ENCODE data around the gene ATRIP.
"Not testable (repeated sequence)": the region's sequence is repeated elsewhere in the genome, so short reads cannot be mapped to it uniquely, and the experiment has no call there.

ATRIP gene

GRCh38 chr3:48459331-48459730 is 12.8 kb downstream of the ATRIP start:
- Histone ChIP-seq H3K27ac (ENCODE audit: low read depth, low read length, poor library complexity, severe bottlenecking) (no peak overlapping the region), H3K4me3 (ENCODE audit: low read depth, low read length, poor library complexity, severe bottlenecking) (no peak overlapping the region), H3K27me3 (ENCODE audit: insufficient read depth, low read length) (no peaks in the 10 kb centered on the region), H3K36me3 (ENCODE audit: insufficient read depth, low read length) (peaks cover 62% of the 10 kb centered on the region), H3K9me2 (ENCODE audit: low read depth, low read length) (no peaks in the 10 kb centered on the region), H3K4me1 (ENCODE audit: insufficient read depth, low read length, severe bottlenecking) (no peaks in the 10 kb centered on the region), H4K20me1 (ENCODE audit: insufficient read depth, low read length) (no peaks in the 10 kb centered on the region), H3K9ac (ENCODE audit: low read length) (no peak overlapping the region), H3K9me3 (ENCODE audit: low read length) (no peaks in the 10 kb centered on the region), H2AFZ (ENCODE audit: low read length) (no peak overlapping the region), H3K79me2 (ENCODE audit: insufficient read depth, low read length) (no peaks in the 10 kb centered on the region), H3K4me2 (ENCODE audit: low read length) (no peak overlapping the region), H3F3A (ENCODE audit: insufficient read depth, low read length) (no peaks in the 10 kb centered on the region)
- TF ChIP-seq CTCF (IDR thresholded peaks at IDR 0.05; ENCODE audit: low read length) (no peak), EZH2 (IDR thresholded peaks at IDR 0.05; ENCODE audit: borderline replicate concordance, low read length) (no peak)

GRCh38 chr3:48459773-48460516 is 13.4 kb downstream of the ATRIP start:
- no peak overlapping the region for H2AFZ ChIP-seq (ENCODE audit: low read length)
- no peak overlapping the region for H3K4me3 ChIP-seq (ENCODE audit: low read depth, low read length, poor library complexity, severe bottlenecking)

GRCh38 chr3:48460517-48460902 is 14.0 kb downstream of the ATRIP start:
- H3K9ac ChIP-seq (ENCODE audit: low read length): no peak overlapping the region
- no peaks in the 10 kb centered on the region for H3K79me2 ChIP-seq (ENCODE audit: insufficient read depth, low read length)
- H3K27me3 ChIP-seq (ENCODE audit: insufficient read depth, low read length): no peaks in the 10 kb centered on the region
- H4K20me1 ChIP-seq (ENCODE audit: insufficient read depth, low read length): no peaks in the 10 kb centered on the region
- no peaks in the 10 kb centered on the region for H3K9me2 ChIP-seq (ENCODE audit: low read depth, low read length)
- H3K4me1 ChIP-seq (ENCODE audit: insufficient read depth, low read length, severe bottlenecking): peaks cover 1% of the 10 kb centered on the region
- H3F3A ChIP-seq (ENCODE audit: insufficient read depth, low read length): no peaks in the 10 kb centered on the region
- H2AFZ ChIP-seq (ENCODE audit: low read length): no peak overlapping the region
- H3K9me3 ChIP-seq (ENCODE audit: low read length): no peaks in the 10 kb centered on the region
- H3K4me2 ChIP-seq (ENCODE audit: low read length): no peak overlapping the region
- TF ChIP-seq CTCF (IDR thresholded peaks at IDR 0.05; ENCODE audit: low read length) (no peak), EZH2 (IDR thresholded peaks at IDR 0.05; ENCODE audit: borderline replicate concordance, low read length) (no peak)
- no peak overlapping the region for H3K4me3 ChIP-seq (ENCODE audit: low read depth, low read length, poor library complexity, severe bottlenecking)
- H3K27ac ChIP-seq (ENCODE audit: low read depth, low read length, poor library complexity, severe bottlenecking): no peak overlapping the region
- H3K36me3 ChIP-seq (ENCODE audit: insufficient read depth, low read length): peaks cover 51% of the 10 kb centered on the region

More at GRCh38 chr3:48459773-48460516, 13.4 kb downstream of the ATRIP start:
- Histone ChIP-seq H3K27me3 (ENCODE audit: insufficient read depth, low read length) (no peaks in the 10 kb centered on the region), H3K9me3 (ENCODE audit: low read length) (no peaks in the 10 kb centered on the region), H4K20me1 (ENCODE audit: insufficient read depth, low read length) (no peaks in the 10 kb centered on the region), H3K4me2 (ENCODE audit: low read length) (no peak overlapping the region), H3K9me2 (ENCODE audit: low read depth, low read length) (no peaks in the 10 kb centered on the region), H3K9ac (ENCODE audit: low read length) (no peak overlapping the region), H3F3A (ENCODE audit: insufficient read depth, low read length) (no peaks in the 10 kb centered on the region), H3K27ac (ENCODE audit: low read depth, low read length, poor library complexity, severe bottlenecking) (no peak overlapping the region), H3K79me2 (ENCODE audit: insufficient read depth, low read length) (no peaks in the 10 kb centered on the region), H3K4me1 (ENCODE audit: insufficient read depth, low read length, severe bottlenecking) (no peaks in the 10 kb centered on the region), H3K36me3 (ENCODE audit: insufficient read depth, low read length) (peaks cover 56% of the 10 kb centered on the region)
- TF ChIP-seq EZH2 (IDR thresholded peaks at IDR 0.05; ENCODE audit: borderline replicate concordance, low read length) (no peak), CTCF (IDR thresholded peaks at IDR 0.05; ENCODE audit: low read length) (no peak)

- H4K20me1 ChIP-seq (ENCODE audit: insufficient read depth, low read length); H3K9me2 ChIP-seq (ENCODE audit: low read depth, low read length); H3K27me3 ChIP-seq (ENCODE audit: insufficient read depth, low read length); H3K9me3 ChIP-seq (ENCODE audit: low read length); H3K79me2 ChIP-seq (ENCODE audit: insufficient read depth, low read length); H3K4me3 ChIP-seq (ENCODE audit: low read depth, low read length, poor library complexity, severe bottlenecking); H3K9ac ChIP-seq (ENCODE audit: low read length); H3K27ac ChIP-seq (ENCODE audit: low read depth, low read length, poor library complexity, severe bottlenecking); H2AFZ ChIP-seq (ENCODE audit: low read length); H3K4me2 ChIP-seq (ENCODE audit: low read length); H3F3A ChIP-seq (ENCODE audit: insufficient read depth, low read length): not testable (repeated sequence)
- Histone ChIP-seq H3K36me3 (ENCODE audit: insufficient read depth, low read length) (peaks cover 41% of the 10 kb centered on the region), H3K4me1 (ENCODE audit: insufficient read depth, low read length, severe bottlenecking) (peaks cover 14% of the 10 kb centered on the region)
Observed at GRCh38 chr3:48461767-48462166, 15.2 kb downstream of the ATRIP start.

Data from OCI-LY1 (cell line).